ENCODE results near the gene KCNF1. TPM values are rescaled to one million over a fixed set of nuclear protein-coding genes. Genes with fewer than 3 reads are reported as not detected.
A peak's percentile ranks its signal among the peaks of the same experiment; 100 is the strongest.

The KCNF1 gene
- total and polyA plus RNA-seq, 2 of the 8 experiments (the other 6 are each of a cell fraction or from before 2014, with no cell fraction given) = 0.48 to 1.5 TPM

- H2BK15ac ChIP-seq (ENCODE audit: low read length) = peak overlapping the region; percentile 92; the same call in 1 of the 2 replicates
- peak overlapping the region; percentile 92; the same call in 1 of the 2 replicates for H2BK12ac ChIP-seq (ENCODE audit: low read depth, low read length)
- no peak overlapping the region for H2BK120ac ChIP-seq (replicated peaks; ENCODE audit: low read depth, low read length)
- peaks cover 13 to 40% (median 29%) of the 10 kb centered on the region in 4 experiments; a peak in 6 of 7 replicates for H3K27me3 ChIP-seq (replicated peaks in 1 of 4; ENCODE audit: control insufficient read depth in 3 of 4, extremely low read depth in 1 of 4, insufficient read depth in 3 of 4, low read length in 3 of 4)
- no peak overlapping the region for H3K4me3 ChIP-seq (ENCODE audit: extremely low read depth in 1 of 4, insufficient read depth in 2 of 4, low read depth in 3 of 4, low read length in 4 of 4)
- H3K9ac ChIP-seq (replicated peaks in 1 of 4; ENCODE audit: extremely low read depth in 1 of 4, low read depth in 3 of 4, low read length in 3 of 4) = no peak overlapping the region
- H3K4me2 ChIP-seq (ENCODE audit: insufficient read depth in 1 of 2, low read depth in 2 of 2, low read length in 2 of 2) = no peak overlapping the region; a peak in 1 of 4 replicates
- H4K8ac ChIP-seq (ENCODE audit: extremely low read depth, insufficient read depth, low read length) = no peak overlapping the region
- no peak overlapping the region for H3K4ac ChIP-seq (replicated peaks; ENCODE audit: insufficient read length, low read depth, low read length)
- DNase-seq (ENCODE audit: low read depth in 1 of 2, low spot score in 2 of 2) = no peak
- WGBS, 2 experiments (ENCODE audit: extremely low coverage in 1 of 2, insufficient coverage in 1 of 2, insufficient read length in 1 of 2, insufficient replicate concordance in 2 of 2, low coverage in 1 of 2, low lambda C conversion rate in 2 of 2, missing lambda C conversion rate in 1 of 2) = 92% methylated on average over 11 of the region's 11 CpGs; no CpG with 5 or more reads in 1 of the 2 experiments
- 0 out of 2 replicates have a peak overlapping the region, but pooled peaks have one; percentile 21 for H2BK20ac ChIP-seq (ENCODE audit: low read length)
- H3K27ac ChIP-seq (ENCODE audit: low read depth, low read length) = no peak overlapping the region
- no peak for FAIRE-seq
- H3K23me2 ChIP-seq (ENCODE audit: low read depth, low read length) = peaks cover 10% of the 10 kb centered on the region; the same call in 1 of the 2 replicates
- H3K14ac ChIP-seq (ENCODE audit: insufficient read length) = no peak overlapping the region
- no peak overlapping the region for H3K18ac ChIP-seq (ENCODE audit: extremely low read depth, low read length)
- ChIA-PET CTCF (ENCODE audit: partially characterized antibody) (interaction anchor here (0.5 to 13.4 kb wide), 38 partner anchors 10 to 222 kb away, joined by 3 to 234 read pairs (median 6); a partner anchor contains a TSS), POLR2A (ENCODE audit: partially characterized antibody) (interaction anchor here (1.0 to 1.2 kb wide), 2 partner anchors 9 to 78 kb away, joined by 3 to 4 read pairs; no protein-coding TSS in a partner anchor)
- no peak overlapping the region for H4K91ac ChIP-seq (replicated peaks; ENCODE audit: insufficient read length, low read length)
- H3K23ac ChIP-seq (ENCODE audit: insufficient read length) = no peak overlapping the region
- no peaks in the 10 kb centered on the region; a peak in 1 of 8 replicates for H3K36me3 ChIP-seq (ENCODE audit: control insufficient read depth in 2 of 4, insufficient read depth in 4 of 4, low read length in 3 of 4)
- no peak overlapping the region for H2AK5ac ChIP-seq (ENCODE audit: low read depth, low read length)
- no peak overlapping the region for H2BK5ac ChIP-seq (ENCODE audit: low read depth, low read length)
- H3K9me3 ChIP-seq (ENCODE audit: insufficient read depth in 2 of 2, low read depth in 1 of 2, low read length in 1 of 2) = peaks cover 0 to 4% of the 10 kb centered on the region in 2 experiments; a peak in 1 of 4 replicates
- H4K5ac ChIP-seq (ENCODE audit: insufficient read length, low read depth, low read length) = no peak overlapping the region
- H4K20me1 ChIP-seq (replicated peaks in 1 of 2; ENCODE audit: control insufficient read depth in 1 of 2, insufficient read depth in 2 of 2, low read length in 2 of 2) = peaks cover 3 to 7% of the 10 kb centered on the region in 2 experiments
- peaks cover 3 to 27% (median 8%) of the 10 kb centered on the region in 4 experiments for H3K4me1 ChIP-seq (replicated peaks in 1 of 4; ENCODE audit: control insufficient read depth in 3 of 4, insufficient read depth in 4 of 4, low read length in 3 of 4)
- H3K79me2 ChIP-seq (ENCODE audit: control insufficient read depth in 1 of 2, insufficient read depth in 2 of 2, low read length in 2 of 2) = no peaks in the 10 kb centered on the region
- no peak overlapping the region for H3K56ac ChIP-seq (replicated peaks; ENCODE audit: insufficient read length, low read depth, low read length)
- no peaks in the 10 kb centered on the region for H3K79me1 ChIP-seq (ENCODE audit: low read depth, low read length)
- H2AFZ ChIP-seq (ENCODE audit: low read length) = no peak overlapping the region
- TF ChIP-seq GABPA (IDR thresholded peaks at IDR 0.05; ENCODE audit: borderline replicate concordance, insufficient read depth, low read length) (no peak), PHF8 (conservative IDR thresholded peaks at IDR 0.05; ENCODE audit: low read depth, low read length) (no peak), CBX8 (IDR thresholded peaks at IDR 0.05; ENCODE audit: borderline replicate concordance, low read depth, low read length) (no peak), ATF3 (IDR thresholded peaks at IDR 0.05; ENCODE audit: insufficient read depth, low read depth, low read length) (no peak), HDAC2 (IDR thresholded peaks at IDR 0.05; ENCODE audit: borderline replicate concordance in 1 of 2, low read depth in 2 of 2, low read length in 2 of 2) (no peak), YY1 (IDR thresholded peaks at IDR 0.05; ENCODE audit: low read depth, low read length) (no peak), HDAC6 (IDR thresholded peaks at IDR 0.05; ENCODE audit: low read depth, low read length) (no peak), BCL11A (IDR thresholded peaks at IDR 0.05; ENCODE audit: low read depth in 2 of 2, low read length in 2 of 2) (no peak), FOSL1 (IDR thresholded peaks at IDR 0.05; ENCODE audit: insufficient read depth, low read depth, low read length) (no peak)
Measured at GRCh38 chr2:10910625-10911024, 1.1 kb upstream of the KCNF1 start.
